ENCODE measurements around the gene SNX13. TPM values are rescaled to one million over a fixed set of nuclear protein-coding genes. Genes with fewer than 3 reads are reported as not detected.

The SNX13 gene
- total RNA-seq, 1 experiment from 2014 or later = 29.0 TPM

- no peak overlapping the region for H3K4me3 Mint-ChIP-seq
- no peak overlapping the region for H2BK15ac ChIP-seq (ENCODE audit: low read depth, low read length)
- no peak overlapping the region for H2BK20ac ChIP-seq (ENCODE audit: low read depth, low read length, poor library complexity, severe bottlenecking)
- no peak overlapping the region for H2BK5ac ChIP-seq (ENCODE audit: insufficient read length, low read length)
- H3K9ac ChIP-seq (ENCODE audit: extremely low read depth, insufficient read length, low read length) = no peak overlapping the region
- no peak overlapping the region for H3K4ac ChIP-seq (ENCODE audit: low read depth, low read length)
- no peak overlapping the region for H3K56ac ChIP-seq (ENCODE audit: insufficient read length, low read depth, low read length)
- H3K23me2 ChIP-seq (ENCODE audit: insufficient read length, low read depth, low read length, poor library complexity, severe bottlenecking) = no peaks in the 10 kb centered on the region
- no peak overlapping the region for H2BK12ac ChIP-seq (ENCODE audit: insufficient read length, low read depth, low read length)
- no peaks in the 10 kb centered on the region for H3K27me3 Mint-ChIP-seq (ENCODE audit: low read depth)
- H3K36me3 Mint-ChIP-seq (ENCODE audit: insufficient read depth in 1 of 3, low read depth in 3 of 3) = no peaks in the 10 kb centered on the region
- no peak overlapping the region for H4K91ac ChIP-seq (ENCODE audit: insufficient read length, low read depth, low read length)
- no peaks in the 10 kb centered on the region for H3K9me3 ChIP-seq (ENCODE audit: control insufficient read depth, low read depth, low read length)
- no peak for DNase-seq
- H4K8ac ChIP-seq (replicated peaks; ENCODE audit: insufficient read length, low read depth, low read length) = no peak overlapping the region
- no peaks in the 10 kb centered on the region for H3K79me1 ChIP-seq (ENCODE audit: insufficient read depth, low read depth, low read length, poor library complexity, severe bottlenecking)
- no peak overlapping the region for H2AFZ ChIP-seq (ENCODE audit: low read length)
- no peaks in the 10 kb centered on the region for H3K27me3 ChIP-seq (ENCODE audit: insufficient read depth, low read length)
- no peak overlapping the region for H3K18ac ChIP-seq (ENCODE audit: insufficient read length, low read depth, low read length)
- H3T11ph ChIP-seq (ENCODE audit: low read length) = no peak overlapping the region
- no peaks in the 10 kb centered on the region for H3K79me2 ChIP-seq (ENCODE audit: insufficient read depth, low read length)
- no peaks in the 10 kb centered on the region; a peak in 1 of 5 replicates for H3K9me3 Mint-ChIP-seq
- H3K23ac ChIP-seq (ENCODE audit: insufficient read length, low read depth, low read length) = no peak overlapping the region
- no peaks in the 10 kb centered on the region for H3K4me1 Mint-ChIP-seq
- no peaks in the 10 kb centered on the region for H3K4me1 ChIP-seq (ENCODE audit: insufficient read depth, low read length)
- no peak overlapping the region for H3K27ac Mint-ChIP-seq
- H2AK5ac ChIP-seq (ENCODE audit: insufficient read length, low read length) = no peak overlapping the region
- WGBS (ENCODE audit: extremely low coverage, insufficient read length, low lambda C conversion rate) = no CpG with 5 or more reads among the region's 1 CpG
- H2BK120ac ChIP-seq (ENCODE audit: low read depth, low read length, poor library complexity, severe bottlenecking) = no peak overlapping the region
- no peak overlapping the region for H3K4me2 ChIP-seq (ENCODE audit: insufficient read depth, insufficient read length, low read length)
- no peaks in the 10 kb centered on the region for H4K20me1 ChIP-seq (ENCODE audit: control insufficient read depth, insufficient read depth, insufficient read length)
- TF ChIP-seq CTCF (conservative IDR thresholded peaks at IDR 0.05) = no peak
- no peak overlapping the region for H3K27ac ChIP-seq (ENCODE audit: insufficient read length, low read depth, low read length)
- H4K5ac ChIP-seq (ENCODE audit: insufficient read length, low read depth, low read length) = no peak overlapping the region
- H3K14ac ChIP-seq (ENCODE audit: insufficient read depth, low read length) = no peak overlapping the region
These were observed 44.0 kb upstream of the SNX13 start for GRCh38 chr7:17984288-17984687.
